Measurements from ENCODE around the gene BASP1.

Gene BASP1

GRCh38 chr5:17212996-17213395 lies 4.4 kb upstream of the BASP1 start:
- H3K9me3 Mint-ChIP-seq, result no peaks in the 10 kb centered on the region
- H3K36me3 Mint-ChIP-seq (ENCODE audit: low read depth), result no peaks in the 10 kb centered on the region
- H3K27ac Mint-ChIP-seq, result no peak overlapping the region
- no peak overlapping the region for H3K4me3 Mint-ChIP-seq
- DNase-seq (no peak), ATAC-seq (no peak)
- H3K4me1 Mint-ChIP-seq, result peaks cover 4% of the 10 kb centered on the region
- peaks cover 27% of the 10 kb centered on the region for H3K27me3 Mint-ChIP-seq

GRCh38 chr5:17213938-17214337 lies 3.5 kb upstream of the BASP1 start:
- H3K9me3 Mint-ChIP-seq, result no peaks in the 10 kb centered on the region
- H3K4me3 Mint-ChIP-seq, result no peak overlapping the region
- H3K4me1 Mint-ChIP-seq, result peaks cover 7% of the 10 kb centered on the region
- ATAC-seq (no peak), DNase-seq (no peak)
- H3K27me3 Mint-ChIP-seq, result peaks cover 28% of the 10 kb centered on the region
- no peaks in the 10 kb centered on the region for H3K36me3 Mint-ChIP-seq (ENCODE audit: low read depth)
- H3K27ac Mint-ChIP-seq, result no peak overlapping the region

- ATAC-seq (no peak), DNase-seq (no peak)
- Mint-ChIP-seq H3K4me1 (peaks cover 11% of the 10 kb centered on the region), H3K4me3 (no peak overlapping the region), H3K27me3 (peaks cover 37% of the 10 kb centered on the region), H3K27ac (no peak overlapping the region), H3K36me3 (ENCODE audit: low read depth) (no peaks in the 10 kb centered on the region), H3K9me3 (no peaks in the 10 kb centered on the region)
Observed at GRCh38 chr5:17214893-17215292, 2.5 kb upstream of the BASP1 start.

GRCh38 chr5:17215361-17215760 lies 2.1 kb upstream of the BASP1 start:
- Mint-ChIP-seq H3K4me3 (no peak overlapping the region), H3K27ac (no peak overlapping the region), H3K27me3 (peaks cover 40% of the 10 kb centered on the region), H3K4me1 (peaks cover 11% of the 10 kb centered on the region), H3K36me3 (ENCODE audit: low read depth) (no peaks in the 10 kb centered on the region), H3K9me3 (no peaks in the 10 kb centered on the region)
- no peak for ATAC-seq
- DNase-seq, result no peak

- peak overlapping the region; percentile 59 for H3K4me3 Mint-ChIP-seq
- H3K27ac Mint-ChIP-seq, result no peak overlapping the region
- ATAC-seq (peak; percentile 57), DNase-seq (peak; percentile 63)
- H3K4me1 Mint-ChIP-seq, result peaks cover 11% of the 10 kb centered on the region
- no peaks in the 10 kb centered on the region for H3K36me3 Mint-ChIP-seq (ENCODE audit: low read depth)
- H3K27me3 Mint-ChIP-seq, result peaks cover 40% of the 10 kb centered on the region
- no peaks in the 10 kb centered on the region for H3K9me3 Mint-ChIP-seq
Observed at GRCh38 chr5:17216176-17216973, 1.1 kb upstream of the BASP1 start.

- Mint-ChIP-seq H3K4me1 (peaks cover 11% of the 10 kb centered on the region), H3K4me3 (peak overlapping the region; percentile 59), H3K27ac (no peak overlapping the region)
Observed at GRCh38 chr5:17216974-17217492, 398 bp upstream of the BASP1 start.

GRCh38 chr5:17218353-17219005 lies 1.0 kb downstream of the BASP1 start:
- DNase-seq, result no peak
- Mint-ChIP-seq H3K4me3 (peak overlapping the region; percentile 74), H3K27me3 (peaks cover 44% of the 10 kb centered on the region), H3K9me3 (no peaks in the 10 kb centered on the region), H3K27ac (peak overlapping the region; percentile 4), H3K4me1 (peaks cover 11% of the 10 kb centered on the region), H3K36me3 (ENCODE audit: low read depth) (no peaks in the 10 kb centered on the region)
- peak; percentile 10 for ATAC-seq

More at GRCh38 chr5:17216974-17217492, 398 bp upstream of the BASP1 start:
- H3K36me3 Mint-ChIP-seq (ENCODE audit: low read depth), result no peaks in the 10 kb centered on the region
- H3K27me3 Mint-ChIP-seq, result peaks cover 43% of the 10 kb centered on the region
- no peak for DNase-seq
- H3K9me3 Mint-ChIP-seq, result no peaks in the 10 kb centered on the region
- peak; percentile 10 for ATAC-seq

GRCh38 chr5:17219006-17219422 lies 1.6 kb downstream of the BASP1 start:
- DNase-seq (no peak), ATAC-seq (no peak)
- H3K27ac Mint-ChIP-seq, result peak overlapping the region; percentile 4
- H3K27me3 Mint-ChIP-seq, result peaks cover 42% of the 10 kb centered on the region
- H3K36me3 Mint-ChIP-seq (ENCODE audit: low read depth), result no peaks in the 10 kb centered on the region
- peak overlapping the region; percentile 74 for H3K4me3 Mint-ChIP-seq
- peaks cover 11% of the 10 kb centered on the region for H3K4me1 Mint-ChIP-seq
- no peaks in the 10 kb centered on the region for H3K9me3 Mint-ChIP-seq

- ATAC-seq (no peak), DNase-seq (no peak)
- H3K27me3 Mint-ChIP-seq, result peaks cover 40% of the 10 kb centered on the region
- H3K27ac Mint-ChIP-seq, result peak overlapping the region; percentile 4
- no peaks in the 10 kb centered on the region for H3K9me3 Mint-ChIP-seq
- peak overlapping the region; percentile 74 for H3K4me3 Mint-ChIP-seq
- H3K4me1 Mint-ChIP-seq, result peaks cover 11% of the 10 kb centered on the region
- no peaks in the 10 kb centered on the region for H3K36me3 Mint-ChIP-seq (ENCODE audit: low read depth)
Observed at GRCh38 chr5:17219469-17219868, 2.0 kb downstream of the BASP1 start.

- H3K4me3 Mint-ChIP-seq, result no peak overlapping the region
- DNase-seq, result no peak
- ATAC-seq, result no peak
- peaks cover 11% of the 10 kb centered on the region for H3K4me1 Mint-ChIP-seq
- H3K9me3 Mint-ChIP-seq, result no peaks in the 10 kb centered on the region
- H3K36me3 Mint-ChIP-seq (ENCODE audit: low read depth), result no peaks in the 10 kb centered on the region
- H3K27ac Mint-ChIP-seq, result no peak overlapping the region
- peaks cover 38% of the 10 kb centered on the region for H3K27me3 Mint-ChIP-seq
Observed at GRCh38 chr5:17219992-17220391, 2.6 kb downstream of the BASP1 start.

- Mint-ChIP-seq H3K4me1 (peaks cover 11% of the 10 kb centered on the region), H3K27me3 (peaks cover 33% of the 10 kb centered on the region), H3K36me3 (ENCODE audit: low read depth) (no peaks in the 10 kb centered on the region), H3K27ac (no peak overlapping the region), H3K4me3 (no peak overlapping the region), H3K9me3 (no peaks in the 10 kb centered on the region)
- DNase-seq (no peak), ATAC-seq (no peak)
Observed at GRCh38 chr5:17220469-17220868, 3.0 kb downstream of the BASP1 start.

- Mint-ChIP-seq H3K4me1 (peaks cover 9% of the 10 kb centered on the region), H3K4me3 (no peak overlapping the region), H3K27me3 (peaks cover 22% of the 10 kb centered on the region), H3K36me3 (ENCODE audit: low read depth) (peaks cover 2% of the 10 kb centered on the region), H3K27ac (no peak overlapping the region), H3K9me3 (no peaks in the 10 kb centered on the region)
- ATAC-seq (no peak), DNase-seq (no peak)
Observed at GRCh38 chr5:17221843-17222636, 4.6 kb downstream of the BASP1 start.

- H3K27me3 Mint-ChIP-seq, result peaks cover 22% of the 10 kb centered on the region
- H3K4me3 Mint-ChIP-seq, result no peak overlapping the region
- DNase-seq (no peak), ATAC-seq (no peak)
- H3K9me3 Mint-ChIP-seq, result no peaks in the 10 kb centered on the region
- peaks cover 2% of the 10 kb centered on the region for H3K36me3 Mint-ChIP-seq (ENCODE audit: low read depth)
- H3K27ac Mint-ChIP-seq, result no peak overlapping the region
- peaks cover 9% of the 10 kb centered on the region for H3K4me1 Mint-ChIP-seq
Observed at GRCh38 chr5:17222664-17223063, 5.2 kb downstream of the BASP1 start.

GRCh38 chr5:17223367-17224185 lies 6.1 kb downstream of the BASP1 start:
- ATAC-seq (no peak), DNase-seq (no peak)
- H3K4me1 Mint-ChIP-seq, result peaks cover 11% of the 10 kb centered on the region
- H3K4me3 Mint-ChIP-seq, result no peak overlapping the region
- peaks cover 22% of the 10 kb centered on the region for H3K27me3 Mint-ChIP-seq
- no peak overlapping the region for H3K27ac Mint-ChIP-seq
- H3K9me3 Mint-ChIP-seq, result no peaks in the 10 kb centered on the region
- peaks cover 2% of the 10 kb centered on the region for H3K36me3 Mint-ChIP-seq (ENCODE audit: low read depth)
